ENCODE results near the gene YWHAH. TPM values are rescaled to one million over a fixed set of nuclear protein-coding genes. Genes with fewer than 3 reads are reported as not detected.

The YWHAH gene
- total and polyA plus RNA-seq, 4 donors = 26.1 to 75.0 (median 42.4) TPM

DNA sequence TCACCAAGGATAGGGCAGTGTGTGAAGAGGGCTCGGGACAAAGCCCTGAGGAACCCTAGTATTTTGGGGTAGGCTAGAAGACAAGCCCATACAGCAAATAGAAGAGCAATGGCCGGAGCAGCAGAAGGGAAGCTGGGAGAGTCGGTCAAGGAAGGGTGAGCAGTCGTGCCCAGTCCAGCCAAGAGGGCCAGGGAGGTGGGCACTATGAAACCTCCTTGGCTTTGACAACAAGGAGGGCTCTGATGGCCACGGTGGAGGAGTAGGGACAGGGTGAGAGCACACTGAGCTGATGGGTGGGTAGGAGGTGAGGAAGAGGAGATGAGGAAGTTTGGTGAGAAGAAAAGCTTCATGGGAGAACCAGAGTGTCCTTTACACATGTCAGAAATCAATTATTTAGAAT lies 2.2 kb upstream of the YWHAH start:
- no peak for DNase-seq (ENCODE audit: low spot score)
- WGBS = 93% methylated on average over 5 of the region's 5 CpGs
- no peaks in the 10 kb centered on the region for H3K27me3 ChIP-seq (ENCODE audit: control insufficient read depth in 4 of 4, insufficient read depth in 4 of 4, low read length in 3 of 4)
- no peak overlapping the region for H3K9ac ChIP-seq (ENCODE audit: low read depth in 1 of 2, low read length in 2 of 2)
- no peak overlapping the region for H3K4me3 ChIP-seq (ENCODE audit: low read depth in 1 of 3, low read length in 3 of 3)
- H3K9me3 ChIP-seq (ENCODE audit: control insufficient read depth in 4 of 4, low read length in 3 of 4) = no peaks in the 10 kb centered on the region
- TF ChIP-seq EGR1 (IDR thresholded peaks at IDR 0.05; ENCODE audit: low read depth in 2 of 2) = no peak
- TF ChIP-seq, protein P1, sequence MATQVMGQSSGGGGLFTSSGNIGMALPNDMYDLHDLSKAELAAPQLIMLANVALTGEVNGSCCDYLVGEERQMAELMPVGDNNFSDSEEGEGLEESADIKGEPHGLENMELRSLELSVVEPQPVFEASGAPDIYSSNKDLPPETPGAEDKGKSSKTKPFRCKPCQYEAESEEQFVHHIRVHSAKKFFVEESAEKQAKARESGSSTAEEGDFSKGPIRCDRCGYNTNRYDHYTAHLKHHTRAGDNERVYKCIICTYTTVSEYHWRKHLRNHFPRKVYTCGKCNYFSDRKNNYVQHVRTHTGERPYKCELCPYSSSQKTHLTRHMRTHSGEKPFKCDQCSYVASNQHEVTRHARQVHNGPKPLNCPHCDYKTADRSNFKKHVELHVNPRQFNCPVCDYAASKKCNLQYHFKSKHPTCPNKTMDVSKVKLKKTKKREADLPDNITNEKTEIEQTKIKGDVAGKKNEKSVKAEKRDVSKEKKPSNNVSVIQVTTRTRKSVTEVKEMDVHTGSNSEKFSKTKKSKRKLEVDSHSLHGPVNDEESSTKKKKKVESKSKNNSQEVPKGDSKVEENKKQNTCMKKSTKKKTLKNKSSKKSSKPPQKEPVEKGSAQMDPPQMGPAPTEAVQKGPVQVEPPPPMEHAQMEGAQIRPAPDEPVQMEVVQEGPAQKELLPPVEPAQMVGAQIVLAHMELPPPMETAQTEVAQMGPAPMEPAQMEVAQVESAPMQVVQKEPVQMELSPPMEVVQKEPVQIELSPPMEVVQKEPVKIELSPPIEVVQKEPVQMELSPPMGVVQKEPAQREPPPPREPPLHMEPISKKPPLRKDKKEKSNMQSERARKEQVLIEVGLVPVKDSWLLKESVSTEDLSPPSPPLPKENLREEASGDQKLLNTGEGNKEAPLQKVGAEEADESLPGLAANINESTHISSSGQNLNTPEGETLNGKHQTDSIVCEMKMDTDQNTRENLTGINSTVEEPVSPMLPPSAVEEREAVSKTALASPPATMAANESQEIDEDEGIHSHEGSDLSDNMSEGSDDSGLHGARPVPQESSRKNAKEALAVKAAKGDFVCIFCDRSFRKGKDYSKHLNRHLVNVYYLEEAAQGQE (IDR thresholded peaks at IDR 0.05) = no peak
- TF ChIP-seq HNF4A (conservative IDR thresholded peaks at IDR 0.05) = no peak
- TF ChIP-seq SP1 (IDR thresholded peaks at IDR 0.05) = no peak
- TF ChIP-seq JUND (IDR thresholded peaks at IDR 0.05) = no peak
- no peak for TF ChIP-seq HNF4G (IDR thresholded peaks at IDR 0.05)
- TF ChIP-seq, protein P2, sequence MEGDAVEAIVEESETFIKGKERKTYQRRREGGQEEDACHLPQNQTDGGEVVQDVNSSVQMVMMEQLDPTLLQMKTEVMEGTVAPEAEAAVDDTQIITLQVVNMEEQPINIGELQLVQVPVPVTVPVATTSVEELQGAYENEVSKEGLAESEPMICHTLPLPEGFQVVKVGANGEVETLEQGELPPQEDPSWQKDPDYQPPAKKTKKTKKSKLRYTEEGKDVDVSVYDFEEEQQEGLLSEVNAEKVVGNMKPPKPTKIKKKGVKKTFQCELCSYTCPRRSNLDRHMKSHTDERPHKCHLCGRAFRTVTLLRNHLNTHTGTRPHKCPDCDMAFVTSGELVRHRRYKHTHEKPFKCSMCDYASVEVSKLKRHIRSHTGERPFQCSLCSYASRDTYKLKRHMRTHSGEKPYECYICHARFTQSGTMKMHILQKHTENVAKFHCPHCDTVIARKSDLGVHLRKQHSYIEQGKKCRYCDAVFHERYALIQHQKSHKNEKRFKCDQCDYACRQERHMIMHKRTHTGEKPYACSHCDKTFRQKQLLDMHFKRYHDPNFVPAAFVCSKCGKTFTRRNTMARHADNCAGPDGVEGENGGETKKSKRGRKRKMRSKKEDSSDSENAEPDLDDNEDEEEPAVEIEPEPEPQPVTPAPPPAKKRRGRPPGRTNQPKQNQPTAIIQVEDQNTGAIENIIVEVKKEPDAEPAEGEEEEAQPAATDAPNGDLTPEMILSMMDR (IDR thresholded peaks at IDR 0.05; ENCODE audit: low read depth, low read length, missing input control) = no peak
- TF ChIP-seq, protein P3, sequence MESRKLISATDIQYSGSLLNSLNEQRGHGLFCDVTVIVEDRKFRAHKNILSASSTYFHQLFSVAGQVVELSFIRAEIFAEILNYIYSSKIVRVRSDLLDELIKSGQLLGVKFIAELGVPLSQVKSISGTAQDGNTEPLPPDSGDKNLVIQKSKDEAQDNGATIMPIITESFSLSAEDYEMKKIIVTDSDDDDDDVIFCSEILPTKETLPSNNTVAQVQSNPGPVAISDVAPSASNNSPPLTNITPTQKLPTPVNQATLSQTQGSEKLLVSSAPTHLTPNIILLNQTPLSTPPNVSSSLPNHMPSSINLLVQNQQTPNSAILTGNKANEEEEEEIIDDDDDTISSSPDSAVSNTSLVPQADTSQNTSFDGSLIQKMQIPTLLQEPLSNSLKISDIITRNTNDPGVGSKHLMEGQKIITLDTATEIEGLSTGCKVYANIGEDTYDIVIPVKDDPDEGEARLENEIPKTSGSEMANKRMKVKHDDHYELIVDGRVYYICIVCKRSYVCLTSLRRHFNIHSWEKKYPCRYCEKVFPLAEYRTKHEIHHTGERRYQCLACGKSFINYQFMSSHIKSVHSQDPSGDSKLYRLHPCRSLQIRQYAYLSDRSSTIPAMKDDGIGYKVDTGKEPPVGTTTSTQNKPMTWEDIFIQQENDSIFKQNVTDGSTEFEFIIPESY (IDR thresholded peaks at IDR 0.05) = no peak
- no peak for TF ChIP-seq TAF1 (conservative IDR thresholded peaks at IDR 0.05)
- no peak for TF ChIP-seq FOXA2 (IDR thresholded peaks at IDR 0.05)
- TF ChIP-seq RXRA (IDR thresholded peaks at IDR 0.05) = no peak
- TF ChIP-seq FOXA1 (IDR thresholded peaks at IDR 0.05) = no peak
- no peak for TF ChIP-seq NR2F2 (IDR thresholded peaks at IDR 0.05)
- TF ChIP-seq, protein P4, sequence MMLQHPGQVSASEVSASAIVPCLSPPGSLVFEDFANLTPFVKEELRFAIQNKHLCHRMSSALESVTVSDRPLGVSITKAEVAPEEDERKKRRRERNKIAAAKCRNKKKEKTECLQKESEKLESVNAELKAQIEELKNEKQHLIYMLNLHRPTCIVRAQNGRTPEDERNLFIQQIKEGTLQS (IDR thresholded peaks at IDR 0.05) = no peak
- TF ChIP-seq YY1 (IDR thresholded peaks at IDR 0.05) = no peak
- no peak for TF ChIP-seq GABPA (IDR thresholded peaks at IDR 0.05 in 1 of 2, conservative IDR thresholded peaks at IDR 0.05 in 1 of 2)
- no peak for TF ChIP-seq RAD21 (IDR thresholded peaks at IDR 0.05)
- TF ChIP-seq, protein P5, sequence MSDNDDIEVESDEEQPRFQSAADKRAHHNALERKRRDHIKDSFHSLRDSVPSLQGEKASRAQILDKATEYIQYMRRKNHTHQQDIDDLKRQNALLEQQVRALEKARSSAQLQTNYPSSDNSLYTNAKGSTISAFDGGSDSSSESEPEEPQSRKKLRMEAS (IDR thresholded peaks at IDR 0.05) = no peak
- H3K27ac ChIP-seq (ENCODE audit: low read depth in 1 of 2, low read length in 2 of 2) = no peak overlapping the region
- no peaks in the 10 kb centered on the region for H3K36me3 ChIP-seq (ENCODE audit: control insufficient read depth in 4 of 4, insufficient read depth in 3 of 4, low read depth in 1 of 4, low read length in 3 of 4)
- peaks cover 0 to 17% (median 8%) of the 10 kb centered on the region in 4 donors for H3K4me1 ChIP-seq (ENCODE audit: control insufficient read depth in 4 of 4, insufficient read depth in 4 of 4, low read length in 3 of 4)
